Measurements from ENCODE around the gene OR6B3.

Gene OR6B3

GRCh38 chr2:240043279-240043989 lies 9.9 kb downstream of the OR6B3 start:
- DNase-seq, result no peak

GRCh38 chr2:240042740-240043139 lies 10.6 kb downstream of the OR6B3 start:
- DNase-seq, result no peak

- DNase-seq, result no peak
Observed at GRCh38 chr2:240041363-240041762, 12.0 kb downstream of the OR6B3 start.

GRCh38 chr2:240037358-240037757 lies 16.0 kb downstream of the OR6B3 start:
- DNase-seq, result no peak

- DNase-seq, result no peak
Observed at GRCh38 chr2:240033330-240033678, 20.0 kb downstream of the OR6B3 start.

- DNase-seq, result no peak
Observed at GRCh38 chr2:240032406-240033329, 20.7 kb downstream of the OR6B3 start.

GRCh38 chr2:240030379-240031094 lies 22.8 kb downstream of the OR6B3 start, which contains the start of gene OR6B2:
TSS of gene OR6B2 (minus strand) at chr2:240030429. CDS start at chr2:240030429, 0 bp downstream.
- DNase-seq, result no peak

- no peak for DNase-seq
Observed at GRCh38 chr2:240024766-240025165, 28.6 kb downstream of the OR6B3 start.

GRCh38 chr2:240023792-240024191 lies 29.5 kb downstream of the OR6B3 start:
- no peak for DNase-seq

GRCh38 chr2:240021488-240022104 lies 31.7 kb downstream of the OR6B3 start:
- peak; percentile 17 for DNase-seq

- no peak for DNase-seq
Observed at GRCh38 chr2:240018071-240018750, 35.1 kb downstream of the OR6B3 start.

GRCh38 chr2:240014327-240014726 lies 39.0 kb downstream of the OR6B3 start:
- DNase-seq, result no peak

- DNase-seq, result no peak
Observed at GRCh38 chr2:240013343-240013742, 40.0 kb downstream of the OR6B3 start.

- DNase-seq, result no peak
Observed at GRCh38 chr2:240002983-240003382, 50.3 kb downstream of the OR6B3 start.

GRCh38 chr2:240000671-240001070 lies 52.6 kb downstream of the OR6B3 start:
- DNase-seq, result no peak

- no peak for DNase-seq
Observed at GRCh38 chr2:239997686-239998409, 55.5 kb downstream of the OR6B3 start.
